Esophagus squamous epithelium (tissue), 4 donors: ENCODE results near the gene KDM7A.

Experiments
- POLR2A ChIP-seq, 4 donors: fragments of 450-650 bp; IDR thresholded peaks; one replicate each; pipeline ENCODE4 v1.6.1; 2017; ENCODE audit warnings: antibody characterized with exemption in 4 of 4, mild to moderate bottlenecking in 4 of 4, moderate library complexity in 3 of 4
- TF ChIP-seq, protein P1 (sequence below), 6 experiments: fragments of 450-650 bp in 4 of 6; fragments of 200-600 bp in 2 of 6; sonication (generic) in 2 of 6; IDR thresholded peaks; one replicate each; pipeline ENCODE4 v1.5.1; 2016 to 2019; ENCODE audit warnings: antibody characterized with exemption in 6 of 6, mild to moderate bottlenecking in 4 of 6, moderate library complexity in 4 of 6

DNA sequence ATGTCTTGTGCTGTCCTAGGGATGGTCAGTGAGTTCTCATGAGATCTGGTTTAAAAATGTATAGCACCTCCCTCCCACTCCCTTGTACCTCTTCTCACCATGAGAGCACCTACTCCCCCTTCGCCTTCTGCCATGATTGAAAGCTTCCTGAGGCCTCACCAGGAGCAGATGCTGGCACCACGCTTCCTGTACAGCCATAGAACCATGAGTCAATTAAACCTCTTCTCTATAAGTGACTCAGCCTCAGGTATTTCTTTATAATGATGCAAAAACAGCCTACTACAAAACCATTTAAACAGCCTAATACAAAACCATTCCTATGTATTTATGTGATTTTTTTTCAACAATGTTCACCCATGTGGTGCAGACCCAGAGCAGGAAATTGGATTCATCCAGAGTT lies 32.0 kb downstream of the KDM7A start:
- TF ChIP-seq, protein P1, sequence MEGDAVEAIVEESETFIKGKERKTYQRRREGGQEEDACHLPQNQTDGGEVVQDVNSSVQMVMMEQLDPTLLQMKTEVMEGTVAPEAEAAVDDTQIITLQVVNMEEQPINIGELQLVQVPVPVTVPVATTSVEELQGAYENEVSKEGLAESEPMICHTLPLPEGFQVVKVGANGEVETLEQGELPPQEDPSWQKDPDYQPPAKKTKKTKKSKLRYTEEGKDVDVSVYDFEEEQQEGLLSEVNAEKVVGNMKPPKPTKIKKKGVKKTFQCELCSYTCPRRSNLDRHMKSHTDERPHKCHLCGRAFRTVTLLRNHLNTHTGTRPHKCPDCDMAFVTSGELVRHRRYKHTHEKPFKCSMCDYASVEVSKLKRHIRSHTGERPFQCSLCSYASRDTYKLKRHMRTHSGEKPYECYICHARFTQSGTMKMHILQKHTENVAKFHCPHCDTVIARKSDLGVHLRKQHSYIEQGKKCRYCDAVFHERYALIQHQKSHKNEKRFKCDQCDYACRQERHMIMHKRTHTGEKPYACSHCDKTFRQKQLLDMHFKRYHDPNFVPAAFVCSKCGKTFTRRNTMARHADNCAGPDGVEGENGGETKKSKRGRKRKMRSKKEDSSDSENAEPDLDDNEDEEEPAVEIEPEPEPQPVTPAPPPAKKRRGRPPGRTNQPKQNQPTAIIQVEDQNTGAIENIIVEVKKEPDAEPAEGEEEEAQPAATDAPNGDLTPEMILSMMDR (IDR thresholded peaks at IDR 0.05), result no peak
- TF ChIP-seq POLR2A (IDR thresholded peaks at IDR 0.05), result no peak
